ENCODE data around the gene USP43. TPM values are rescaled to one million over a fixed set of nuclear protein-coding genes. Genes with fewer than 3 reads are reported as not detected.

USP43 gene
- polyA plus RNA-seq, 1 donor (not counting 4 experiments of a cell fraction or from before 2014, with no cell fraction given) = 2.2 TPM

- Histone ChIP-seq H3K4me2 (ENCODE audit: control insufficient read depth, extremely low read depth, insufficient read depth, low read depth, low read length) (peak overlapping the region; percentile 79), H3K4me3 (ENCODE audit: control insufficient read depth in 2 of 3, extremely low read depth in 1 of 3, insufficient read depth in 2 of 3, low read depth in 1 of 3, low read length in 3 of 3) (peak overlapping the region in 2 of 3 experiments; percentile 33 to 49), H3K9me3 (ENCODE audit: control insufficient read depth, low read depth, low read length) (peaks cover 8% of the 10 kb centered on the region), H3K4me1 (ENCODE audit: control insufficient read depth, extremely low read depth, insufficient read depth, low read length) (peaks cover 18% of the 10 kb centered on the region), H3K9ac (ENCODE audit: control insufficient read depth, extremely low read depth, insufficient read depth, low read length) (peak overlapping the region; percentile 63), H3K79me2 (ENCODE audit: control insufficient read depth, insufficient read depth, low read length) (no peaks in the 10 kb centered on the region), H4K20me1 (ENCODE audit: control insufficient read depth, extremely low read depth, insufficient read depth, low read length) (no peaks in the 10 kb centered on the region), H3K27me3 (ENCODE audit: control insufficient read depth, extremely low read depth, insufficient read depth, low read length) (no peaks in the 10 kb centered on the region), H3K9me1 (ENCODE audit: control insufficient read depth, extremely low read depth, insufficient read depth, low read length) (no peaks in the 10 kb centered on the region), H2AFZ (ENCODE audit: control insufficient read depth, low read length) (peak overlapping the region; percentile 62), H3K27ac (ENCODE audit: control insufficient read depth, insufficient read depth, low read length) (peak overlapping the region; percentile 93), H3K36me3 (ENCODE audit: control insufficient read depth in 2 of 2, extremely low read depth in 1 of 2, insufficient read depth in 2 of 2, low read length in 2 of 2) (peaks cover 6 to 7% of the 10 kb centered on the region in 2 experiments)
- FAIRE-seq (peak; percentile 43), DNase-seq (ENCODE audit: low read depth, low spot score) (peak; percentile 44)
- dilution Hi-C loops (cut with MboI; ENCODE audit: extremely low pct_ligation_motif_present, low sequenced_read_pairs) = no loop called here
- TF ChIP-seq EZH2 (IDR thresholded peaks at IDR 0.05; ENCODE audit: low read length) = no peak
- no peak for TF ChIP-seq CTCF (optimal IDR thresholded peaks at IDR 0.05 in 1 of 3, IDR thresholded peaks at IDR 0.05 in 1 of 3, conservative IDR thresholded peaks at IDR 0.05 in 1 of 3; ENCODE audit: extremely low read depth in 1 of 3, insufficient read depth in 2 of 3, low read length in 3 of 3)
Measured at GRCh38 chr17:9677411-9677810, 32.1 kb downstream of the USP43 start.

GRCh38 chr17:9677896-9678295, 32.6 kb downstream of the USP43 start:
- dilution Hi-C loops (cut with MboI; ENCODE audit: extremely low pct_ligation_motif_present, low sequenced_read_pairs) = no loop called here
- H3K4me3 ChIP-seq (ENCODE audit: control insufficient read depth in 2 of 3, extremely low read depth in 1 of 3, insufficient read depth in 2 of 3, low read depth in 1 of 3, low read length in 3 of 3) = no peak overlapping the region
- peaks cover 18% of the 10 kb centered on the region for H3K4me1 ChIP-seq (ENCODE audit: control insufficient read depth, extremely low read depth, insufficient read depth, low read length)
- peak overlapping the region; percentile 93 for H3K27ac ChIP-seq (ENCODE audit: control insufficient read depth, insufficient read depth, low read length)
- peaks cover 8% of the 10 kb centered on the region for H3K9me3 ChIP-seq (ENCODE audit: control insufficient read depth, low read depth, low read length)
- H4K20me1 ChIP-seq (ENCODE audit: control insufficient read depth, extremely low read depth, insufficient read depth, low read length) = no peaks in the 10 kb centered on the region
- FAIRE-seq = no peak
- H3K4me2 ChIP-seq (ENCODE audit: control insufficient read depth, extremely low read depth, insufficient read depth, low read depth, low read length) = peak overlapping the region; percentile 79
- TF ChIP-seq EZH2 (IDR thresholded peaks at IDR 0.05; ENCODE audit: low read length) (no peak), CTCF (optimal IDR thresholded peaks at IDR 0.05 in 1 of 3, IDR thresholded peaks at IDR 0.05 in 1 of 3, conservative IDR thresholded peaks at IDR 0.05 in 1 of 3; ENCODE audit: extremely low read depth in 1 of 3, insufficient read depth in 2 of 3, low read length in 3 of 3) (no peak)
- peak overlapping the region; percentile 62 for H2AFZ ChIP-seq (ENCODE audit: control insufficient read depth, low read length)
- H3K9ac ChIP-seq (ENCODE audit: control insufficient read depth, extremely low read depth, insufficient read depth, low read length) = peak overlapping the region; percentile 63
- H3K27me3 ChIP-seq (ENCODE audit: control insufficient read depth, extremely low read depth, insufficient read depth, low read length) = no peaks in the 10 kb centered on the region
- no peaks in the 10 kb centered on the region for H3K9me1 ChIP-seq (ENCODE audit: control insufficient read depth, extremely low read depth, insufficient read depth, low read length)
- H3K36me3 ChIP-seq (ENCODE audit: control insufficient read depth in 2 of 2, extremely low read depth in 1 of 2, insufficient read depth in 2 of 2, low read length in 2 of 2) = peaks cover 6 to 7% of the 10 kb centered on the region in 2 experiments
- H3K79me2 ChIP-seq (ENCODE audit: control insufficient read depth, insufficient read depth, low read length) = no peaks in the 10 kb centered on the region
- DNase-seq (ENCODE audit: low read depth, low spot score) = no peak

Data from keratinocyte (primary cell).